Measurements from ENCODE around the gene TGFBR3L. TPM values are rescaled to one million over a fixed set of nuclear protein-coding genes. Genes with fewer than 3 reads are reported as not detected.

The TGFBR3L gene
- total and polyA plus RNA-seq, 2 of the 13 experiments (the other 11 are each of a cell fraction or from before 2014, with no cell fraction given) = 0.20 to 1.0 TPM

- no peak for ATAC-seq
- TF ChIP-seq POLR2A (IDR thresholded peaks at IDR 0.05; ENCODE audit: insufficient read depth in 1 of 2, low read depth in 2 of 2, low read length in 2 of 2) (0 out of 4 replicates have a peak, but pooled peaks of 1 of the 2 experiments have one; percentile 8), YEATS2 (CRISPR knock-in tag; IDR thresholded peaks at IDR 0.05; ENCODE audit: borderline replicate concordance) (no peak), ZFP82 (CRISPR knock-in tag; IDR thresholded peaks at IDR 0.05; ENCODE audit: borderline replicate concordance) (no peak), ZNF773 (CRISPR knock-in tag; IDR thresholded peaks at IDR 0.05; ENCODE audit: borderline replicate concordance) (no peak), KLF16 (CRISPR knock-in tag; IDR thresholded peaks at IDR 0.05) (no peak), IKZF1 (IDR thresholded peaks at IDR 0.05) (no peak), GATA4 (IDR thresholded peaks at IDR 0.05; ENCODE audit: borderline replicate concordance, low read depth) (no peak), TBP (CRISPR knock-in tag; IDR thresholded peaks at IDR 0.05) (no peak), ZNF496 (CRISPR knock-in tag; IDR thresholded peaks at IDR 0.05; ENCODE audit: insufficient replicate concordance) (no peak), NFYC (CRISPR knock-in tag; IDR thresholded peaks at IDR 0.05) (no peak), ZNF224 (CRISPR knock-in tag; IDR thresholded peaks at IDR 0.05) (no peak)
- TF ChIP-seq, protein P1, sequence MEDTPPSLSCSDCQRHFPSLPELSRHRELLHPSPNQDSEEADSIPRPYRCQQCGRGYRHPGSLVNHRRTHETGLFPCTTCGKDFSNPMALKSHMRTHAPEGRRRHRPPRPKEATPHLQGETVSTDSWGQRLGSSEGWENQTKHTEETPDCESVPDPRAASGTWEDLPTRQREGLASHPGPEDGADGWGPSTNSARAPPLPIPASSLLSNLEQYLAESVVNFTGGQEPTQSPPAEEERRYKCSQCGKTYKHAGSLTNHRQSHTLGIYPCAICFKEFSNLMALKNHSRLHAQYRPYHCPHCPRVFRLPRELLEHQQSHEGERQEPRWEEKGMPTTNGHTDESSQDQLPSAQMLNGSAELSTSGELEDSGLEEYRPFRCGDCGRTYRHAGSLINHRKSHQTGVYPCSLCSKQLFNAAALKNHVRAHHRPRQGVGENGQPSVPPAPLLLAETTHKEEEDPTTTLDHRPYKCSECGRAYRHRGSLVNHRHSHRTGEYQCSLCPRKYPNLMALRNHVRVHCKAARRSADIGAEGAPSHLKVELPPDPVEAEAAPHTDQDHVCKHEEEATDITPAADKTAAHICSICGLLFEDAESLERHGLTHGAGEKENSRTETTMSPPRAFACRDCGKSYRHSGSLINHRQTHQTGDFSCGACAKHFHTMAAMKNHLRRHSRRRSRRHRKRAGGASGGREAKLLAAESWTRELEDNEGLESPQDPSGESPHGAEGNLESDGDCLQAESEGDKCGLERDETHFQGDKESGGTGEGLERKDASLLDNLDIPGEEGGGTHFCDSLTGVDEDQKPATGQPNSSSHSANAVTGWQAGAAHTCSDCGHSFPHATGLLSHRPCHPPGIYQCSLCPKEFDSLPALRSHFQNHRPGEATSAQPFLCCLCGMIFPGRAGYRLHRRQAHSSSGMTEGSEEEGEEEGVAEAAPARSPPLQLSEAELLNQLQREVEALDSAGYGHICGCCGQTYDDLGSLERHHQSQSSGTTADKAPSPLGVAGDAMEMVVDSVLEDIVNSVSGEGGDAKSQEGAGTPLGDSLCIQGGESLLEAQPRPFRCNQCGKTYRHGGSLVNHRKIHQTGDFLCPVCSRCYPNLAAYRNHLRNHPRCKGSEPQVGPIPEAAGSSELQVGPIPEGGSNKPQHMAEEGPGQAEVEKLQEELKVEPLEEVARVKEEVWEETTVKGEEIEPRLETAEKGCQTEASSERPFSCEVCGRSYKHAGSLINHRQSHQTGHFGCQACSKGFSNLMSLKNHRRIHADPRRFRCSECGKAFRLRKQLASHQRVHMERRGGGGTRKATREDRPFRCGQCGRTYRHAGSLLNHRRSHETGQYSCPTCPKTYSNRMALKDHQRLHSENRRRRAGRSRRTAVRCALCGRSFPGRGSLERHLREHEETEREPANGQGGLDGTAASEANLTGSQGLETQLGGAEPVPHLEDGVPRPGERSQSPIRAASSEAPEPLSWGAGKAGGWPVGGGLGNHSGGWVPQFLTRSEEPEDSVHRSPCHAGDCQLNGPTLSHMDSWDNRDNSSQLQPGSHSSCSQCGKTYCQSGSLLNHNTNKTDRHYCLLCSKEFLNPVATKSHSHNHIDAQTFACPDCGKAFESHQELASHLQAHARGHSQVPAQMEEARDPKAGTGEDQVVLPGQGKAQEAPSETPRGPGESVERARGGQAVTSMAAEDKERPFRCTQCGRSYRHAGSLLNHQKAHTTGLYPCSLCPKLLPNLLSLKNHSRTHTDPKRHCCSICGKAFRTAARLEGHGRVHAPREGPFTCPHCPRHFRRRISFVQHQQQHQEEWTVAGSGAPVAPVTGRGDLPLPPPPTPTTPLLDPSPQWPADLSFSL (CRISPR knock-in tag; IDR thresholded peaks at IDR 0.05) = no peak
Measured at GRCh38 chr19:7905268-7905667, 9.4 kb upstream of the TGFBR3L start.

More at GRCh38 chr19:7905268-7905667, 9.4 kb upstream of the TGFBR3L start:
- ChIA-PET CTCF (ENCODE audit: low intra/inter-chr PET ratio, low total read pairs) (no interaction called here), POLR2A (no interaction called here)
- Histone ChIP-seq H2AFZ (ENCODE audit: low read length) (no peak overlapping the region), H3K4me1 (ENCODE audit: insufficient read depth, low read length) (peaks cover 43% of the 10 kb centered on the region), H3K9ac (ENCODE audit: insufficient read depth, low read depth, low read length) (peak overlapping the region; percentile 81), H4K20me1 (ENCODE audit: insufficient read depth, low read length) (peaks cover 13% of the 10 kb centered on the region; the same call in 1 of the 2 replicates), H3K27ac (ENCODE audit: extremely low read length, insufficient read depth, low read length) (peak overlapping the region; percentile 71), H3K27me3 (ENCODE audit: control insufficient read depth in 1 of 2, insufficient read depth in 2 of 2, low read length in 2 of 2) (no peaks in the 10 kb centered on the region; a peak in 1 of 5 replicates), H3K9me3 (ENCODE audit: low read length) (no peaks in the 10 kb centered on the region), H3K79me2 (ENCODE audit: insufficient read depth, low read length) (peaks cover 29% of the 10 kb centered on the region), H3K36me3 (replicated peaks in 1 of 2; ENCODE audit: control insufficient read depth in 1 of 2, insufficient read depth in 2 of 2, low read length in 2 of 2) (peaks cover under 1 to 21% of the 10 kb centered on the region in 2 experiments; a peak in 3 of 5 replicates), H3K4me3 (replicated peaks in 1 of 3; ENCODE audit: insufficient read depth in 1 of 3, low read depth in 2 of 3, low read length in 3 of 3) (peak overlapping the region; percentile 90 to 100 (median 95); a peak in 5 of 6 replicates), H3K4me2 (ENCODE audit: low read depth, low read length) (peak overlapping the region; percentile 99)
- no TSS peak for BruUV-seq (replicated peaks)
- FAIRE-seq (no peak), DNase-seq (ENCODE audit: low spot score) (no peak)
- in situ Hi-C loops (cut with HindIII; ENCODE audit: extremely low pct_ligation_motif_present, low pct_unique_long_range_greater_than_20kb) (no loop called here), intact Hi-C loops (cut with micrococcal nuclease; ENCODE audit: unreplicated experiment) (no loop called here)
- WGBS (ENCODE audit: low lambda C conversion rate) = 82% methylated on average over 8 of the region's 10 CpGs

Measured in HepG2 (cell line).